SKM-1 (cell line): ENCODE data around the gene MRFAP1L1.
A peak's percentile ranks its signal among the peaks of the same experiment; 100 is the strongest.
"Not testable (repeated sequence)": the region's sequence is repeated elsewhere in the genome, so short reads cannot be mapped to it uniquely, and the experiment has no call there.

Source experiments
- DNase-seq: peaks from one replicate; lab custom pipeline; 2025; ENCODE audit not compliant: unreplicated experiment; lab: John Stamatoyannopoulos, UW

The MRFAP1L1 gene

DNA sequence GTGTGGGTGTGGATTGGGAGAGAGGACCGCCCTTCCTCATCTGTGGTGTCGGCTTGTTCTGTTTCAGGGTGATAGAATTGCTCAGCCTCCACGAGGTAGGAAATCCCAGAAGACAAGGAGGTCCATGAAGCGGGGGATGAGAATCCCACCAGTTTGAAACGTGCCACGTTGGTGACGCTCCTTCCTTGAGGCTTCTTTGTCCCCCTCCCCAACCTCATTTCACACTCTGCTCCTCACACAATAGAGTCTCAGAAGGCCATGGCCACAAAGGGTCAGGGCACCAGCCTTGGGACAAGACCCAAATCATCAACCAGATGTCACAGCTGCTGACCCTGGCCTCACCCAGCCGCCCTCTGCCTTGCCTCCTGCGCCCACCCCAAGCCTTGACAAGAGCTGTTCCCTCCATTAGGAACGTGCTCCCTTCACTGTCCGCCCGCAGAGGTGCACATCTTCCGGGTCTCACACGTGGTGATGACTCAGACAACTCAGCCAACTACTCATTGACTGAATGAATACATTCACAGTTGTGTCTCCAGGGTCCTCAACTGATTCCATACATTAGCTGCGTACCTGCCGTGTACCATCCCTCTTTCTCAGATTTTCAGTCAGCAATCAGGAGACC lies 24.6 kb upstream of the MRFAP1L1 start:
- DNase-seq: no peak

GRCh38 chr4:6733358-6734164 lies 23.9 kb upstream of the MRFAP1L1 start:
- no peak for DNase-seq

DNA sequence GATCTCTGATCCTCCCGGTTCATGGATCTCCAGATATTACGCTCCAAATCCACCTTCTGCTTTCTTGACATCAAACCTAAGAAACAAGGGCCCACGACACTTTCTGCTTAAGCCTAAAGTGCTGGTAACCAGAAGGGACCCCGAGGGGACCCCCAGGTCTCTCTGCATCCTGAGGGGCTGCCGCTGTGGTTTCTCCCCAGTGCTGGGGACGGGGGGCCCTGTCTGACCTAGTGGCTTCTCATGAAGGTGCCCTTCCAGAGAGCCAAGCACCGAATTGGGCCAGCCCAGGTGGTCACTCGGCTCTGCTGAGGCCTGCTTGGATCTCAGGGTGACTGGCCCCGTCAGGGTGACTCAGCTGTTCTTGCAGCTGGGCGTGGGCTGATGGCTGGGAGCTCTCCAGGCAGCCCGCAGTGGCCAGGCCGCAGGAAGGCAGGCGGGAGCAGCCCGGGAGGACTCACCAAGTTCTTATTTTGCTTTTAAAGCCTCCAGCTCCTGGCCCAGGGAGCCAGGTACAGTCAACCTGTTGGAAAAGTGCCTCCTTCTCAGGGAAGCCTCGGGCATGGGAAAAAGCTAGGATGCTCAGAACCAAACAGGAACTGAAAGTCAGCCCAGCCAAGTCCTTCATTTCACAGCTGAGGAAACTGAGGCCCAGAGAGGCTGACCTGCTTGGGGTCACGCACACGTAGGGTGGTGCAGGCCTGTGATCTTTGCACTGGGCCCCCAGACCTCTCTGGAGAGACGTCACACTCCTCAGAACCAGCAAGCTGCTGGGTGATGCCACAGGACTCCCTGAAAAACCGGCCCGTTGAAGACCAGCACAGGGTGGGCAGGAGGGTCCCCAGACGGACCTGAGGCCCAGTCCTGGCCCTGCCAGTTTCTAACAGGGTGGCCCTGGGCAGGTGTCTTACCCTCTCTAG lies 23.0 kb upstream of the MRFAP1L1 start:
- DNase-seq: no peak

- no peak for DNase-seq
Measured at GRCh38 chr4:6731780-6732179, 22.1 kb upstream of the MRFAP1L1 start.

DNA sequence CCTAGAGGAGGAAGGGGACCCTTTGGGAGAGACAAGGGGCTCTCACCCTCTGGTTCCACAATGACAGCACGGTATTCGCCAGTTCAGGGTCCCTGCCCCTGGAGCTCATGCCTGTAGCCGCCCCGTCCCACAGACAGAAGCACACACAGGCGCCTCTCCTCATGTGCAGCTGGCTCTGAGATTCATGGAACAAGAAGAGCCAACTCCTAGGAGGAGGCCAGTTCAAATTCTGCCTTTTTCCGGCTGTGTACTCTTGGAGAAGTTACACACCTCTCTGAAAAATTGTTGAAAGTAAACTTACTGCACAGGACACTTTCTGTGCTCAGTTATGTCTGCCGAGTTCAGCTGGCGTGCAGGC lies 21.6 kb upstream of the MRFAP1L1 start:
- DNase-seq: no peak

- DNase-seq: no peak
Measured at GRCh38 chr4:6730603-6731317, 21.1 kb upstream of the MRFAP1L1 start.

GRCh38 chr4:6728320-6729029 lies 18.8 kb upstream of the MRFAP1L1 start:
- no peak for DNase-seq

DNA sequence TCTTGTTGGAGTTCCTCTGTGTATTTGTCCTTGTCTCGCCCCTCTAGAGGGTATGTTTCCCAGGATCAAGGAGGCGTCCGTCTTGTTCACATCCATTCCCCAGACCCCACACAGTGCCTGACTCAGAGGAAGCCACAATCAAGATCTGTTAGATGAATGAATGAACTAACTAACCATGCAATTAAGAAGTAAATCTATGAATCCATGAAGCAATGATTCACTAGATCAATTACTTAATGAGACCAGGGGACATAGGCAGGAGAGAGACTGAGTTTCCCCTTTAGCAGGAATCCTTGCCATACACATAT lies 18.2 kb upstream of the MRFAP1L1 start:
- no peak for DNase-seq

DNA sequence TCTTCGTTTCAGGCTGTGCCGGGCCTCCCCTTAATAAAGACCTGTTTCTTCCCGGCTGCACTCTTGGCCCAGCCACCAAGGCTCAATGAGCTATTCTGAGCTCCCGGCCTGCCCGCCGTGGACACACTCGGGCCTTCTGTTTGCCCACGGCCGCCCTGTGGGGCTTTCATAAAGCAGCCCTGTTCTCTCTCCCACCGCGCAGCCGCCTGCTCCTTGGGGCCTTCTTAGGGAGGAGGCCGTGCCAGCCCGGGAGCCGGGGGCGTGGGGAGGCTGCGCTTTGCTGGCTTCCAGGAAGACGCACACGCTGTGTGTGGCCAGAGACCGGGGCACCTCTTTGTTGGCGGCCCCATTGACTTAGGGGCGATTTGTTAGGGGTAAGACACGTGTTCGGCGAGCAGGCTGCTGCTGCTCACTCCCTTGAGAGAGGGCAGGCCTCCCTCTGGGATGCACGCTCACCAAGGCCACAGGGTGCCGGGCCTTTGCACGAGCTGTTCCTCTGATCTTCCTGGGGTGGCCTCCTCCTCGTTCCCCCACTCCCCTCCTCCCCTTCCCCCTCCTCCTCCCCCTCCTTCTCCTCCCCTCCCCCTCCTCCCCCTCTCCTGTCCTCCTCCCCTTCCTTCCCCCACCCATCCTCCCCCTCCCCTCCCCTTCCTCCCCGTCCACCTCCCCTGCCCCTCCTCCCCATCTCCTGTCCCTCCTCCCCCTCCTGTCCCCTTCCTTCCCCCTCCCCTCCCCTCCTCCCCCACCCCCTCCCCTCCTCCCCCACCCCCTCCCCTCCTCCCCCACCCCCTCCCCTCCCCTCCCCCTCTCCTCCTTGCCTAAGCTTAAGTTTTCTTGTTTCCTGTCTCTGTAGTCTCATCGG lies 17.6 kb upstream of the MRFAP1L1 start:
- DNase-seq: no peak

- not testable (repeated sequence) for DNase-seq
Measured at GRCh38 chr4:6725427-6725961, 15.8 kb upstream of the MRFAP1L1 start.

DNA sequence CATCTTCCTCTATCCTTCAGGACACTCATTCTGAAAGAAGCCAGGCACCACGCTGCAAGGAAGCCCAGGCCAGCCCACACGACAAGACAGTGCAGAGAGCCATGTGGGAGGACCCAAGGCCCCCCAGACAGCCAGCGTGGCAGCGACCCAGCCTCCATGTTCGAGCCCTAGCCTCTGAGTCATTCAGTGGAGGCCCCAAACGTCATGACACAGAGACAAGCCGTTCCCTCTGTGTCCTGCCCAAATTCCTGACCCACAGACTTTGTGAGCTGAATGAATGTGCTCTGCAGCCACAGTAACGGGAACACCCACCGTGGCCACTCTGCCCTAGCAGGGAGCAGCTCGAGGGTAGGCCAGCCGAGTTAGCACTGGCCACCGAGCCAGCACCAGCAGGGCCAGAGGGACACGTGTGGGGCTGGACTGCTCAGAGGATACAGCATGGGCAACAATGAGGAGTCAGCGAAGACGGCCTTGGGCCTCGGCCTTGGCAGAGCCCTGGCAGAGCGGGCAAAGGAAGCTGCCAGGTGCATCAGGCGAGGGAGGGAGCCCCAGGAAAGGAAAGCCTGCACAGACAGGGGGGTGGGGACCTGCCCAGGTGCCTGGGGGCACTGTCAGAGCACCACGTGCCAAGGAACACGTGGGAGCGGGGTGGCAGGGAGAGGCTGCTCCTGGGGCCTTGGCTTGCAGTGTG lies 14.9 kb upstream of the MRFAP1L1 start:
- no peak for DNase-seq

DNA sequence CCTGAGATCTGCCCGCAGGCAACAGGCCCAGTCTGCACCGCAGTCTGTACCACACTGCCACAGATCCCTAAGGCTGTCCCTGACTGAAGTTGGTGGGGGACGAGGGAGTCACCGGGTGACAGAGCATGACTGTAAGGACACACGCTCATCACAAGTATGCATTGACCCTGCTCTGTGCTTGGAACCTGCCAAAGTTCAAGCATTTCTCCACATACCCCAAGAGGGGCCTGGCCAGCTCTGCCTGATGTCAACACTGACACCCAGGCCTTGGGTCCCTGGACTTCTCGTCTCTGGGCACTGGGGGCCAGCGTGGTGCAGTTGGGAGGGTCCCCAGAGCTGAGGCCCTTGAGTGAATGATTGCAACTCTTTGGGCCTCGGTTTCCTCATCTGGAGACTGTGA lies 14.2 kb upstream of the MRFAP1L1 start:
- no peak for DNase-seq

- DNase-seq: no peak
Measured at GRCh38 chr4:6722891-6723290, 13.2 kb upstream of the MRFAP1L1 start.

DNA sequence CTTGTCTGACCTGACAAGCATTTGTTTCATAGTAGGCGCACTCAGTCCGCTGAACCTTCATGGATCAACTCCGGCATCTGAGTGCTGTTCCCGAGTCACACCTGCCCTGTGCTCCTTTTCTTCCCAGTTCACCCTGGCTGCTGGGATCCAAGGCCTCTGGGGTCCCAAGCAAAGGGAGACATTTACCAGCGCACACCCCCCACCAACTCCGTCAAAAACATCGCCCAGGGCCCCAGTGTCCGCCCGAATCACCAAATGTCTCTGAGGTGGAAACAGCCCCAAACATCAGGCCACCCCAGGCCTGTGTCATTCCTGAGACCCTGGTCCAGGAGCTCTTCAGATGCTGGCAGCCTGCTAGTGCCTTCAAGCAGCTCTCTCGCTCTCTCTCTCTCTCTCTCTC lies 11.5 kb upstream of the MRFAP1L1 start:
- DNase-seq: no peak

GRCh38 chr4:6720202-6720699 lies 10.6 kb upstream of the MRFAP1L1 start:
- peak; percentile 57 for DNase-seq

DNA sequence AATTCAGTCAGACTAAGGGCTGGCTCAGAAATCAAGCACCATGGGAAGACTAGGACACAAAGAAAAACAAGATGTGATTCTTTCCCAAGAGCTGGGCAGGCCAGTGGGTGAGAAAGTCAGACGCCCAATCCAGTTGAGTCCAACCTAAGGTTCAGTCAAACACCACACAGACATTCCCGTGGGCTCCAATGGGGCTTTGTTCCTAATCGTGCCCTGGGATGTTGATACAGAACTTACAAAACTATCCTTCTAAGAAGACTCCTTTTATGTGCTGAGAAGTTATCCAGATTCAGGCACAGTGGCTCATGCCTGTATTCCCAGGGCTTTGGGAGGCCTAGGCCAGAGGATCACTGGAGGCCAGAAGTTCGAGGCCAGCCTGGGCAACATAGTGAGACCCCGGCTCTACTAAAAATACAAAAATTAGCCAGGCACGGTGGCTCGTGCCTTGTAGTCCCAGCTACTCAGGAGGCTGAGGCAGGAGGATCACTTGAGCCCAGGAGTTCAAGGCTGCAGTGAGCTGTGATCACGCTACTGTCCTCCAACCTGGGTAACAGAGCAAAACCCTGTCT lies 10.0 kb upstream of the MRFAP1L1 start:
- DNase-seq: no peak

- no peak for DNase-seq
Measured at GRCh38 chr4:6718932-6719610, 9.4 kb upstream of the MRFAP1L1 start.
